NCI-H1436 (cell line): ENCODE results near the gene IL16.
"Not testable (repeated sequence)": the region's sequence is repeated elsewhere in the genome, so short reads cannot be mapped to it uniquely, and the experiment has no call there.

Source experiments
- DNase-seq: peaks from one replicate; lab custom pipeline; 2025; lab: John Stamatoyannopoulos, UW

Gene IL16

DNA sequence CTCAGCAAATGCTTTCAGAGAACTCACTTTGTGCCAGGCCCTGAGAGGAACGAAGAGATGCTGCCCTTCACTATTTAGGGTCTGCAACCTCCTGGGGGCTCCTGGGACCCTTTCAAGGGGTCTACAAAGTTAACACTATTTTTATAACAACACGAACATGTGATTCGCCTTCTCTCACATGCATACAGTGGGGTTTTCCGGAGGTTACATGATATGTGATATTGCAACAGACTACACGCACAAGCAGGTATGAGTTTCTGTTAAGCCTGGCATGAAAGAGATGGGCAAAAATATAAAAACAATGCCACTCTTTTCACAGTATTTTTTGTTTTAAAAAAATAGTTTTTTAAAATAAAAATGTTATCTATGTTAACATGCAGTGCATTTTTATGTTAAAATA lies 117.0 kb downstream of the IL16 start:
- DNase-seq, result no peak

DNA sequence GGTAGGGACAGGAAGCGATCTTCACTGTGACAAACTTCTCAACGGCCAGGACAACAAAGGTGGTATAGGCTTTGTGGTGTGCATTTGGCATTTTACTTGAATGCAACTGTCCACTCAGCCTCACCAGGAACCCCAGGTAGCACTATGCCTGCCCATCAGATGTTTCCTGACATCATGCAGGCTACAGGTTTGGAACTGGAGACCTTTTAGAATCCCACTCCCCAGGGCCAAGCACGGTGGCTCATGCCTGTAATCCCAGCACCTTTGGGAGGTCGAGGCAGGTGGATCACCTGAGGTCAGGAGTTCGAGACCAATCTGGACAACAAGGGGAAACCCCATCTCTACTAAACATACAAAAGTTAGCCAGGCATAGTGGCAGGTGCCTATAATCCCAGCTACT lies 117.7 kb downstream of the IL16 start:
- DNase-seq, result no peak

DNA sequence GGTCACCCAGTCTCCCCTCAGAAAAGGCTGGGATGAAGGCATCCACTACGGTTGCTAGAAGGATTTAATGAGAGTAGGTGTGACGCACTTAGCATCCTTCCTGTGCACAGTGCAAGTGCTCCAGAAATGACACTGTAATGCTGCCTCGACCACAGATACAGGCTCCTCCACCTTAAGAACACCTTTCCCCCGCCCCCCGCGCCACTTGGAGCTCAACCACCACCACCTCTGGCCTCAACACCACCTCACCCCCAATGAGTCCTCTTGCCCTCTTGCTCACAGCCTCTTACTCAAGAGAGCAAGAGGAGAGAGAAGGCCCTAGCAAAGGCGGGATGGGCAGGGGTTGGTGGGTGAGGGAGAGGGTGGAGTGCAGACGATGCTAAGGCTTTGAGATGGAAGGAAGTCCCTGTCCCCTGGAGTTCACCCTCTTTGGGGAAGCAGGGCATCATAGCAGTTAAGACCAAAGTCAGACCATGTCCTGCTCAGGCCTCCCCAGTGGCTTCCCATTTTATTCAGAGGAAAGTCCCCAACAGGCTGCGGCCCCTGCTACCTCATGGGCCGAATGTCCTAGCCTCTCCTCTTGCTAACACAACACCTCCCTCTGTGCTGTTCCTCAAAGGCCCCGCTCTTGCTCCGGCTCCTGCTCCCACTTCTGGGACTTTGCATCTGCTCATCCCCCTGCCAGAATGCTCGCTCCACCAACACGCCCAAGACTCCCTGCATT lies 118.9 kb downstream of the IL16 start:
- no peak for DNase-seq

DNA sequence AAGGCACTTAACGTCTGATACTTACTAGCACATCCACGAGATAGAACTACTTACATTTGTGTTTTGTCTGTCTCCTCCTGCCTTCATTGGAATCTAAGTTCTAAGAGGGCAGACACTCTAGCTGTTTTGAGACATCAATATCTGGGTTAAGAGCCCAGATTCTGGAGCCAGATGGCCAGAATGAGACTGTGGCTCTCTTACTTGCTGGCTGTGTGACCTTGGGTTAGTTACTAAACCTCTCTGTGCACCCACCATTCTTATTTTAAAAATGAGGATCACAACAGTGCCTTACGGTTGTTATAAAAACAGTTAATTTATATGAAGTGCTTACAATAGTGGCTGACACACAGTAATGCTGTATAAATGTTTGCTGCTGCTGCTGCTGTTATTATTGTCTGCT lies 119.6 kb downstream of the IL16 start:
- no peak for DNase-seq

DNA sequence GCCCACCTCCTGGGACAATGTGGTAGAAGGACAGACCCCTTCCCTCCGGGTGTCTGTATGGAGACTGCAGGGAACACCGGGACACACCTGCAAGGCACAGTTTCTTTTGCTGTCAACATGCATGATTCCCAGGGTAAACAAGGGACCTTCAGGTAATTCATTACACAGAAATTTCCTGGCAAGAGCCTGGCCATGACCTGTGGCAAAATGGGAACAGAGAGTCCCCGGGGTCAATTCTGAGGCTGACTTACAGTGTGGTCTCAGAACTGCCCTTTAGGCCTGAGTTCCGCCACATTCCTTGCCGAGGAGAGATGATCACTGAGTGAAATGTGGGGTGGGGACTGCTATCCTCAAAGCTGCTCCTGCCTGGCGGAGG lies 121.0 kb downstream of the IL16 start:
- DNase-seq, result no peak

DNA sequence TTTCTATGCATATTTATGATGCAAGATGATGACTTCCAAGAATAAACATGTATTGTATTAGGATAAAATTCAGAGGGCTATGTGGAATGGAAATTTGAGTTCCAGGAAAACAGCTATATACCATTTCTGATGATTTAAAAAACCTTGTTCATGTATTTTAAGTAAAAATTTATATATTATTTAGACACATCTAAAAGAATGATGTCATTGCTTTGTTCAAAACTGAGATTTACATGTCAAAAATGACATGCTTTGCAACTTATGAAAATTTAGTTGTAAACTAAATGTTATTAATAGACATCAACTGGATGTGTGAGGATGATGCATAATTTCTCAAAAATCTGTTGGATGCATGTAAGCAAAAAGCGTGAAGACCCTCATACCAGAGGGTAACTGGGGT lies 125.0 kb downstream of the IL16 start:
- DNase-seq, result no peak

DNA sequence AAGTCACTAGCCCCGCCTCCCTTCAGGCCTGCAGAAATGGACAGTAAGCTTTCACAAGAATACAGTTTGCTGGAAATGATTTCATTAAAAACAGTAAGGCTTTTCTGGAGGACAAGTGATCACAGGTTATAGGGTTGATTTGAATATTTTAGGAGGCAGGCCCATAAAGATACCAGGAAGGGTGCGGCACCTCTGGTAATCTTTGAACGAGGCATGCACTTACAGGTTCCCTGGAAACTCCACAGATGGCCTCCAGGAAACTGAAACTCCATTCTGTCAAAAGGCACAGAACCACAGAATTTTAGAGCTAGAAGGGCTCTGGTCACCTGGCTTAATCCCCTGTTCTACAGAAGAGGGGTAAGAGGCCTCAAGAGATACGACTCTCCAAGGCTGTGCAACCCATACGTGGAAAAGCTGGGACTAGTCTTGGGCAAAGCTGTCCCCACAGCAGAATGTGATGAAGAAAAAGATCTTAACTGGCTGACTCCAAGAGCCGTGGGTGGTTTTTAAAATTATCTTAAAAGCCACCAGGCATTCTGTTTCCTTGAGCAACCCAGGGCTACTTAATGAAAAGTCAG lies 126.1 kb downstream of the IL16 start:
- no peak for DNase-seq

DNA sequence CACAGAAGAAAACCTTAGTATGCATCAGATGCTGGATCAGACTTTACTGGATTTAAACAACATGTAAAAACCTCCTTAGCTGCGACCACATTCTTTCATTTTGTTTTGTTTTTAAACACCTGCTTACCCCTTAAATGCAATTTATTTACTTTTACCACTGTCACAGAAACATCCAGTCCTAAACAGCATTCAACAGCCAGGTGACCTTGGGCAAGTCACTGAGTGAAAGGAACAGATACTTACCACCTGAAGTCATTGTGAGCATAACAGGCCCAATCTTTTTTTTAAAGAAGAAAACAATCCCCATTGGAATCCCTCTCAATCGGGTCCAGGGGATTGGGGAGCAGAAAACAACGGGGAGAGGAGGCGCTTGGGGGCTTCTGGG lies 126.9 kb downstream of the IL16 start:
- no peak for DNase-seq

DNA sequence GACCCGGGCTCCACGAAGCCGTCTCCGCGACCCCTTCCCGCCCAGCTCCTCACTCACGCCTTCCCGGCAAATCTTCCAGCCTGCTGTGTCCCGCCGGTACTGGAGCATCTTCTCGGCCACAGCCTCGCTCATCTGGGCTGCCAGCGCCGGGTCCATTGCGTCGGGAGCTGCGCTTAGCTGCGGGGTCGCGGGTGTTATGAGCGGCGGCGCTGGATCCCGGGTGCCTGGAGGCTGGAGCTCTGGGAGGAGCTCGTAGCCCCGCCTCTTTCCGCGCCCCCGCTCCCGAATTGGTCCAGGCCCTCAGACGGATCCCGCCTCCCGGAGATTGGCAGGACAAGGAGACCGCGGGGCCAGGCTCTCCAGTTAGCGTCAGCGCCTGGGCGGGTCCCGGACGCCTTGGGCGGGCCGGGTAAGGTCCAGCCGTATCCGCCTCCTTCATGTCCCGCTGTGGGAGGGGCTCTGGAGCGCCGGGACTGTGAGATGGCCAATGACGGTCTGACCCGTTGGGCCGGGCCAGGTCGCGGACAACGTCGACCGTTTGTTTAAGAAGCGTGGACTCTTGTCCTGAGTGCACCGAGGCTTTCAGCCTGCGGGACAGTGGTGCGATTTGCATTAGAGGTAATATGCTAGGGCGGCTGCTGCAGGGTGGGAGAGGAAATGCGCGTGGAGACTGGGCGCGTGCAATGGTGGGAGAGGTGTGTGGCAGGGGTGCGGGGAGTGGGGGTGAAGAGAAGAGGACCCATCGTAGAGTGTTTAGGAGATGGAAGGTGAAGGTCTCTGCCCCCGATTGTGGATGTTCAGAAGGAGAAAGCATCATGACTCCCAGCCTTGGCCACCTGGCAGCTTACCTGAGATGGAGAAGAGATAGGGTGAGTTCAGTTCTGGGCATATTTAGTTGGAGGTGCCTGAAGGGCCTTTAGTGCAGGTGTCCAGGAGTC lies 127.5 kb downstream of the IL16 start, which contains the start of gene STARD5:
Gene STARD5 (minus strand): TSS at position 198 of the 938 bp plus-strand sequence. CDS start 42 bp downstream, at position 156.
- DNase-seq, result peak; percentile 94

DNA sequence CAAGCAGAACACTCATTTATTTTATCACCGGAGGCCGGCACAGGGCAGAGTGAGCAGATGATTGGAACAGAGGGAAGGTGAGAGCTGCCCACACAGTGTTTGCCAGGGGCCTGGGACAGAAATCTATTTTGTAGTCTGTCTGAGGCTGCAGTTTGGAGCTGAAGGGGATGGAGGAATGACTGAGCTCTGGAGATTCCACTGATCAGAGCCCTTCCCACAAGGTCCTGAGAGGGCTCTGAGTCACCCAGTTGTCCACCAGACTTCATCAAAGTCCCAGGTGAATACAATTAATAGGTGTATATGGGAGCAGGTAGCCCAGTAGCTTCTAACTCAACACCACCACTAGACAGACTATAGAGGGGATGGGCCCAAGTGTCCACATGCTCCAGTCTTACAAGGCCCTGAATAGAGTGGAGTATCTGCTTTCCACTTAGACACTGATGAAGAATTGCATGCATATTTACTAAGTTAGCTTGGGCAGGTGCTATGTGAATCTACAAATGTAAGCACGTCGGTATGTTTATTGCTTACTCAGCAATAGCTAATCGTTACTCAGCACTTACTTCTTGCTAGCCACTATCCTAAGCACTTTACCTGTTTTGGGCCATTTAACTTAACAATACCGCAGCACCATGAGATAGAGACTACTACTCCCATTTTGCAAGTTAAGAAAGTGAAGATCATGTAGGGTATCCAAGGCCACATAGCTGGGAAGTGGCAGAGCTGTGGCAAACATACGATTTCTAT lies 130.0 kb downstream of the IL16 start:
- no peak for DNase-seq

DNA sequence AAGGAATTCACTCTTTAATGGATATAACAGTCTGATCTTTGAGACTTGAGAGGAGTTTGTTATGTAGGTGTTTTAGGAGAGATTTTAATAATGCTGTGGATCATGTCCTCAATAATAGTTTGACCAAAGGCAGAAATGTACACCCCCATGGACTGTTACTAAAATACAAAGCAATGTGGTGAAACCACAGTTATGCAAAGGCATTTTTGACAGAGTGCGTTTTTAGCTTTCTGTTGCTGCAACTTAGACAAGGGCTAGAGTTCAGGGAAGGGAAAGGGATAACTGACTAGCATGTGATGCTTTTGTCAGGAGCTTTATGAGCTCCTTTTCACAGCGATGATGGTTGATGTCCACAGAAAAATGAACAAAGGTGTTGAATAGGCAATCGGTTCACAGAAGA lies 130.8 kb downstream of the IL16 start:
- no peak for DNase-seq

DNA sequence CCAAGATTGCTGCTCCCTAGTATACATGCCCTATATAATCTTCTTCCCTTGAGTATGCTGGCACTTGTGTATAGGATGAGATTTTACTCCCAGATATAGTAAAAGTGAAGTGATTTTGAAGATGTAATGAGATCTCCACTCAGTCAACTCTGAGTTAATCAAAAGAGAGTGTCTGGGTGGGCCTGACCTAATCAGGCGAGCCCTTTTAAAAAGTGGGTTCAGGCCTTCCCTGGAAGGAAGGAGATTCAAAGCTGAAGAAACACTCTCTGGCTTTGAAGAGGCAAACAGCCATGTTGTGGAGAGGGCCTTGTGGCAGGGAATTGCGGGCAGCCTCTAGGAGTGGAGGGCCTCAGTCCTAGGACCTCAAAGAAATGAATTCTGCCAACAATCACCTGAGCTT lies 132.8 kb downstream of the IL16 start:
- DNase-seq, result no peak

DNA sequence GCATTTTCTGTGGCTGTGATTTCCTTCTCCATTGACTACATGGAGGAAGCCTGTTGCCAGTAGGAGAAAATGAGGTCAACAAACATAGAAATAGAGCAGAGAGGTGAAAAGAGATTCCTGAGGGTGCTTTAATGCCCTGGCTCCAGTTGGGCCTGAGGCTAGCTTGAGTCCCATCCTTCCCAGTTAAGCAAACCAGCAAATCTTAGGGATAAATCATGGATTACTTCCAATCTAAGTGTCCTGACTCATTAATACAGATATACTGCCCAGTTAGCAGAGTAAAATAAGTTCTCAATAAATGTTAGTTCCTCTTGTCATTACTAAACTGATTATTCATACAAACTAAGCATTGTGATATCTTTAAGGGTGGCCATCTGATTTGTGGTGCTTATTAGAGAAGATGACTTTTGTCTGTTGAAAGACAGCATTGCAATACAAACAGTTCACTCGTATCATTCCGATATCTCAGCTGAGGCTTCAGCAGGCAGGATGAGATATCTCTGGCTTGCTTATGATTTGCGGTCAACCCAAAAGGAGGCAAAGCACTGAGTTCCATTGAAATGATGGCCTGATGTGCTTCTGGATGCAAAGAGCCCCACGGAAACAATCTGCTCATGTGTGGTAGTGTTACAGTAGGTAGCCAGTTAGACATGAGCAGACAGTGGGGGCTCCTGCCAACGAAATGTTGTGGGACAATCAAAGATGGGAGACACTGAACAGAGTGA lies 133.8 kb downstream of the IL16 start:
- DNase-seq, result no peak

DNA sequence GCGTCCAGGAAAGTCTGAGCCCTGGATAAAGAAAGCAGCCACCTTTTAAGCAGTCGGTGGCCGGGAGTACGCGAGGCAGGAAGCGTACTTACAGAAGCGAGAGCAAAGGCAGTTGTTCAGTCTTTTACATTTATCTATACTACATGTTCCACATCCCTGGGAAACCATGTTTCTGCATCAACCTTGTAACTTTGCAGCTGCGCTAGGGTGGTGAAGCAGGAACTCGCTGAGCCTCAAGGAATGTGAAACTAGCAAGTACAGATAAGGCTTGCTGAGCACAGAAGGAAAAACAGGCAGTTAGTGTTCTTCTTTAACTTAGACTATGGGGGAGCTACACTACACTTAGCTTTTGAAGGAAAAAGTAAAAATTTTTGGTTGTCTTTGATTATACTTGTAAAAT lies 134.5 kb downstream of the IL16 start:
- not testable (repeated sequence) for DNase-seq

DNA sequence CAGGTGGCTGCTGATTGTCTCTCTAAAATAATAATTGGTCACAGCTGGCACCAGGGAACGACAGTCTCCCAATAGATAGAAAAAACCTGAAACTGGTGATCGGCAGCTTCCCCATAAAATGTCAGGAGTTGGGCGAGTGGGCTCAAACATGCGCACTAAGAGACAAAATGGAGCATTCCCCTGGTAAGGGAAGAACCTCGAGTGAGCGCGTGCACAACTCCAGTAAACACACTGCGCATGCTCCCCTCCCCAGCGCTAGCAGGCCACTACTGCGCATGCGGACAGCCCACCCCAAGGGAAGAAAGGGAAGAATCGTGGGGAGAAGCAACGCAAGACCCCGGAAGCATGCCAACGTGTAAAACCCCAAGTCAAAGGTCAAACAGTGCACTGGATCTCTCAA lies 134.9 kb downstream of the IL16 start:
- no peak for DNase-seq

DNA sequence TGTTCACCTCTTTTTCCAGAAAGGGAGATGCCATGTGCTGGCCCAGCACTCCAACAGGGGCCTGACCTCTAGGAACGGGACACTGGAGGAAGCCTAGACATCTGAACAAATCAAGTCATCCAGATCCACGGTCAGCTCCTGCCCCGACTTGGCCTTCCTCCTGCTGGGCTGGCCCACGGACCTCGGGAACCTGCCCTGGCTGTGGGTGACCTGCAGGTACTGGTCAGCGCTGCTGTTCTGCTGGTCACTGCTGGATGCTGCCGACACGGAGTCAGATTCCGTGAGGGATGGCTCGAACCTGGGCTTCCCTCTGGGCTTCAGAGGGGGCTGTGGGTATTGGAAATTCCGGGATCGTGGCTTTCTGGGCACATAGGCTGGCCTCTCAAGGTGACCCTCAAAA lies 135.6 kb downstream of the IL16 start:
- DNase-seq, result no peak

DNA sequence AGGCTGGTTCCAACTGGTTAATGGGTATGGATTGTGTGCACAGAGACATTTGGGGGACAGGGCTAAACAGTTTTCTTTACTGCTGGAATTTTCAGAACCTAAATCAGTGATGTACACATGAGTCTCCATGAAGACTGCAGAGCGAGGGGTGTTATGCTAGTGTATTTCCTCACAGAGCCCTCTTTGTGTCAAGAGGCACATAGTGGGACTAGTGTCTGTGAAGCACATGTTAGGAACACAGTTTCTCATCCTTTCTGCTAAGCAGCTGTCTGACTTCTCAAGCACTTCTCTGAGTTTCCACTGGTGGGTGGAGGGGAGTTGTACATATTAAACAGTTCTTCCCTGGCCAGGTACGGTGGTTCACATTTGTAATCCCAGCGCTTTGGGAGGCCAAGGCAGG lies 136.7 kb downstream of the IL16 start:
- DNase-seq, result no peak

DNA sequence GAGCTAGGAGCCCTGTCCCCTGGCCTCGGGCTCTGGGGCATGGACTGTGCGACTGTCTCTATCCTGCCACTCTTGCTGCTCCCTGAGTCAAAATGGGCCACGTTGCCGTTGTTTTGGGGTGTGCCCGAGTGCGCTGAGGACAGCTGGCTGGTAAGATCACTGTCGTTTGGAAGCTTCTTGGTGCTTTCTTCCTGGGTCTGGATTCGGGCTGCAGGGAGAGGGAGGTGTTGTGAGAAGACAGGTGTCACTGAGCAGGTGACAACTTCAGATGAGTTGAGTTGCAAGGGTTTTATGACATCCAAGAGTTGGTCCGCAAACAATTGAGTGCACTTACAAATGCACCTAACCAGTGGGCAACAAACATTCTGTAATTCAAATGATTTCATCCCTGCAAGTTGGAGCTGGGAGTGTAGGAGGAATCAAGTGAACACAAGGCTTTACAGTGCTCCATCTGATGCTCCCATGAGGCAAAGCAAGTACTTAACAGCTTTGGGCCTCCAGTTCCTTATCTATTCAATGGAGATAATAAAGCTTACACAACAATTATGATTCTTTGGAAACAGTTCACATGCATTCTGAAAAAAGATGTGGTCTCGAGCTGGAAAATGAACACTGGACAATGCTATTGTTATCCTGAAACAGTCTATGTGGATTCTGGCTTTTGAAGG lies 138.2 kb downstream of the IL16 start:
- no peak for DNase-seq

DNA sequence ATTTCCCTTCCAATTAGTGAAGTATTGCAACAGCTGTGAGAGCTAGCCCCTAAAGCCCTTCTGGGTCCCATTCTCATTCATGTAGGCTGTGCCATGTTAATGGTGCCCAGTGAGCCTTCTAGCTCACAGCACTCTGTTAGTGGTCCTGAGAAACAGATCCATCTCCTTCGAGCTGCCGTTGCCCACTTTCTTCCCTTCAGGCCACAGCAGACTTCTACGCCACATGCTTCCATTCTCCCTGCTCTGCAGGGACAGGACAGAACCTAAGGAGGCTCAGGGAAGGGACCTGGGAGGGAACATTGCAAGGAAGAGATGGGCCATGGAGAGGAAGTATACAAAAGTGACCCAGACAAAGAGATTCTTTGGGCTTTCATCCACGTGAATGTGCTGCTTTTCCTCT lies 139.0 kb downstream of the IL16 start:
- DNase-seq, result no peak

DNA sequence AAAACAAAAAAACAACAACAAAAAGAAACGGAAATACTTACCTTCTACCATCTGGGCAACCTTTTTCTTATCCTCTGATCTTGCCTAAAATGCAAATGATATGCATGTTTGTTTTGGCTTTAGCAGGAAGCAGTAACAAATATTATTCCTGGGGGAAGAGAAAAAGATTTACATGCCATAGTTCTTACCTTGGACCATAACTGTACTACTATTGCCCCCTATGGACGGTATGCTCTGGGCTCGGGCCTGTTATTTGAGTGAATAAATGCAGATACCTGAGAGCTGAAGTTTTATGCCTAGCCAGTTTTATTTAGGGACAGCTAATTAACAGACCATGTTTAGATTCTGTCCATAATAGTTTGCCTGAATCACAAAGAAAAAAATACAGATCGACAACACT lies 139.9 kb downstream of the IL16 start:
- DNase-seq, result no peak

DNA sequence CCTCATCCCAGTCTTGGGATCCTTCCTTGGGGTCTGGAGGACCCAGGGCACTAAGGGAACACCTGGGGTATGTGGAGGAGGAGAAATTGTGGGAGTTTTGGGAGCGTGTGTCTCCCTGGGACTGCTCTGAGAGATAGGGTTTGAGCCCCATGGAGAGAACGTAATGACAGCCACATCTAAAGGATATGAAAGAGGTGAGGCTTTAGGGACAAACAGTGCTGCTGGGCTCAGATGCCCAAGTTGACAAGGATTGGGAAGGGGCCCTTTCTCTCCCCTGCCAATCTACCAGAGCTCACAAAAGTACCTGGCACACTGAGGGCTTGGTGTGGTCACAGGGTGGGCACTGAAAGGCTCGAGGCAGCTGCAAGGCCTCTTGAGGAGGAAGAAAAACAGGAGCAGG lies 140.6 kb downstream of the IL16 start:
- no peak for DNase-seq
